Measurements from ENCODE around the gene UBD. TPM values are rescaled to one million over a fixed set of nuclear protein-coding genes. Genes with fewer than 3 reads are reported as not detected.

UBD gene
- total and polyA plus RNA-seq, 10 of the 15 experiments (the other 5 are each of a cell fraction or from before 2014, with no cell fraction given) = 23.4 to 101 (median 35.7) TPM

- Histone ChIP-seq H2AFZ (ENCODE audit: control insufficient read depth, low read depth, low read length) (no peak overlapping the region), H3K4me3 (no peak overlapping the region), H3K9ac (ENCODE audit: control insufficient read depth, insufficient read depth, low read length) (no peak overlapping the region), H3K36me3 (ENCODE audit: control insufficient read depth in 2 of 2, insufficient read depth in 2 of 2, low read length in 1 of 2) (no peaks in the 10 kb centered on the region), H3K79me2 (ENCODE audit: control insufficient read depth, insufficient read depth, low read length) (no peaks in the 10 kb centered on the region), H4K20me1 (ENCODE audit: control insufficient read depth, insufficient read depth) (no peaks in the 10 kb centered on the region), H3K4me2 (ENCODE audit: control insufficient read depth, insufficient read depth) (no peak overlapping the region; the same call in 1 of the 2 replicates), H3K27me3 (replicated peaks in 1 of 2; ENCODE audit: control insufficient read depth in 2 of 2, insufficient read depth in 2 of 2, low read length in 1 of 2) (peaks cover 0 to 3% of the 10 kb centered on the region in 2 experiments; a peak in 1 of 4 replicates), H3K4me1 (ENCODE audit: control insufficient read depth, insufficient read depth, low read length) (peaks cover 9% of the 10 kb centered on the region), H3K9me3 (replicated peaks; ENCODE audit: control insufficient read depth, insufficient read depth, low read length) (no peaks in the 10 kb centered on the region), H3K27ac (ENCODE audit: control insufficient read depth, insufficient read depth) (no peak overlapping the region)
- in situ Hi-C loops (cut with MboI) = no loop called here
- no peak for TF ChIP-seq SMARCA5 (IDR thresholded peaks at IDR 0.05)
- no peak for TF ChIP-seq ZBTB4 (CRISPR knock-in tag; IDR thresholded peaks at IDR 0.05)
- TF ChIP-seq MYC (IDR thresholded peaks at IDR 0.05; ENCODE audit: insufficient read depth, insufficient read length, insufficient replicate concordance, low read length, severe bottlenecking) = no peak
- no peak for TF ChIP-seq RB1 (IDR thresholded peaks at IDR 0.05; ENCODE audit: borderline replicate concordance)
- no peak for TF ChIP-seq CHD1 (IDR thresholded peaks at IDR 0.05; ENCODE audit: low read depth, low read length)
- TF ChIP-seq GABPA (IDR thresholded peaks at IDR 0.05; ENCODE audit: low read depth) = no peak
- TF ChIP-seq, protein P1, sequence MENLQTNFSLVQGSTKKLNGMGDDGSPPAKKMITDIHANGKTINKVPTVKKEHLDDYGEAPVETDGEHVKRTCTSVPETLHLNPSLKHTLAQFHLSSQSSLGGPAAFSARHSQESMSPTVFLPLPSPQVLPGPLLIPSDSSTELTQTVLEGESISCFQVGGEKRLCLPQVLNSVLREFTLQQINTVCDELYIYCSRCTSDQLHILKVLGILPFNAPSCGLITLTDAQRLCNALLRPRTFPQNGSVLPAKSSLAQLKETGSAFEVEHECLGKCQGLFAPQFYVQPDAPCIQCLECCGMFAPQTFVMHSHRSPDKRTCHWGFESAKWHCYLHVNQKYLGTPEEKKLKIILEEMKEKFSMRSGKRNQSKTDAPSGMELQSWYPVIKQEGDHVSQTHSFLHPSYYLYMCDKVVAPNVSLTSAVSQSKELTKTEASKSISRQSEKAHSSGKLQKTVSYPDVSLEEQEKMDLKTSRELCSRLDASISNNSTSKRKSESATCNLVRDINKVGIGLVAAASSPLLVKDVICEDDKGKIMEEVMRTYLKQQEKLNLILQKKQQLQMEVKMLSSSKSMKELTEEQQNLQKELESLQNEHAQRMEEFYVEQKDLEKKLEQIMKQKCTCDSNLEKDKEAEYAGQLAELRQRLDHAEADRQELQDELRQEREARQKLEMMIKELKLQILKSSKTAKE (IDR thresholded peaks at IDR 0.05; ENCODE audit: low read depth, poor library complexity, severe bottlenecking) = no peak
- no peak for TF ChIP-seq POU2F2 (IDR thresholded peaks at IDR 0.05; ENCODE audit: borderline replicate concordance, low read depth, low read length)
- TF ChIP-seq, protein P2, sequence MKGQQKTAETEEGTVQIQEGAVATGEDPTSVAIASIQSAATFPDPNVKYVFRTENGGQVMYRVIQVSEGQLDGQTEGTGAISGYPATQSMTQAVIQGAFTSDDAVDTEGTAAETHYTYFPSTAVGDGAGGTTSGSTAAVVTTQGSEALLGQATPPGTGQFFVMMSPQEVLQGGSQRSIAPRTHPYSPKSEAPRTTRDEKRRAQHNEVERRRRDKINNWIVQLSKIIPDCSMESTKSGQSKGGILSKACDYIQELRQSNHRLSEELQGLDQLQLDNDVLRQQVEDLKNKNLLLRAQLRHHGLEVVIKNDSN (IDR thresholded peaks at IDR 0.05; ENCODE audit: borderline replicate concordance, extremely low read length, insufficient read depth, low read depth, low read length) = no peak
- TF ChIP-seq RBBP5 (conservative IDR thresholded peaks at IDR 0.05) = no peak
- WGBS (ENCODE audit: insufficient coverage, insufficient replicate concordance, low lambda C conversion rate, missing lambda C conversion rate) = 67% methylated on average over 9 of the region's 9 CpGs
- ChIA-PET CTCF (interaction anchor here (1.0 to 1.5 kb wide), 2 partner anchors 59 to 145 kb away, joined by 3 to 4 read pairs; no protein-coding TSS in a partner anchor), POLR2A (interaction anchor here (0.6 kb wide), 1 partner anchor 76 kb away, joined by 5 read pairs; no protein-coding TSS in a partner anchor), SMC1A (ENCODE audit: uncharacterized antibody, unreplicated experiment) (no interaction called here), RAD21 (ENCODE audit: unreplicated experiment) (interaction anchor here (1.2 kb wide), 1 partner anchor 49 kb away, joined by 3 read pairs; no protein-coding TSS in a partner anchor)
- FAIRE-seq (no peak), ATAC-seq (no peak), DNase-seq (ENCODE audit: low read depth, low spot score) (no peak)
- BruUV-seq (replicated peaks) = no TSS peak
- intact Hi-C loops (cut with micrococcal nuclease; ENCODE audit: unreplicated experiment) = no loop called here
Observed at GRCh38 chr6:29509711-29510110, 49.8 kb downstream of the UBD start.

Measured in GM12878 (cell line).